ENCODE measurements around the gene UPB1.
A peak's percentile ranks its signal among the peaks of the same experiment; 100 is the strongest.

Gene UPB1

DNA sequence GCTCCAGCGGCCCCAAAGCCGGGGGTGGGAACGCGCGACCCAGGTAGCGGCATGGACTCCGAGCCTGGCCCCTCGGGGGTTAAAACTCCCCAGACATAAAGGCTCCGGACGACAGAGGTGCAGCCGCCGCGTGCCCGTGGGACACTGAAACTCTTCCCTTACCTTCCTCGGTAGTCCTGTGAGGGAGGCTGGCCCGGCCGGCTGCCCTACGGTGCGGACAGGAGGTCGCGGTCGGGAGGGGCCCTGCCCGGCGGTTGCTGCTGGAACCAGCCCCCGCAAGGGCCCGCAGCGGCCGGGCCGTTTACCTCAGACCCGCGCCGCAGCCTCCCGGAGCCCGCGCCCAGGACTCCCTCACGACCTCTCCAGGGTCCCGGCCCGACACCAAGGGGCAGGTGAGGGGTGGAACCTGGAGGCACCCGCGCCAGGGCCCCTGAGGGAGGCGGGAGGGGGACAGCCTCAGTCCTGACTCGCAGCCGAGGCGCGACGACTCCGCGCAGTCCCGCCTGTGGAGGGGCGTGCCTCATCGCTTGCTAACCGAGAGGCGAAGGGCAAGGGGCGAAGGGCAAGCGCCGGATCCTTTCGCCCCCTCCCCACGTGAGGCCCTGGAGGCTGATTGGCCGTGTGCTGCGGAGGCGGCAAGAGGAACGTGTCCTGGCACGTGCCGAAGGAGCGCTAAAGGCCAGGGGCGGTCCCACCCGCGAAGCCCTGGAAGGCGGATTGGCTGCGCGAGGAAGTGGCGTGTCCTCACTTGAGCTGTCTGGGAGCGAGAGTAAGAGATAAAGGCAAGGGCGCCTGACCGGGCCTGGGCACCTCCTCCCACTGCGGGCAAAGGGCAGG, at the start of gene UPB1:
Gene UPB1 (plus strand): TSS at position 805 of the 837 bp plus-strand sequence. CDS start 72 bp downstream, outside the sequence.
- DNase-seq: no peak

DNA sequence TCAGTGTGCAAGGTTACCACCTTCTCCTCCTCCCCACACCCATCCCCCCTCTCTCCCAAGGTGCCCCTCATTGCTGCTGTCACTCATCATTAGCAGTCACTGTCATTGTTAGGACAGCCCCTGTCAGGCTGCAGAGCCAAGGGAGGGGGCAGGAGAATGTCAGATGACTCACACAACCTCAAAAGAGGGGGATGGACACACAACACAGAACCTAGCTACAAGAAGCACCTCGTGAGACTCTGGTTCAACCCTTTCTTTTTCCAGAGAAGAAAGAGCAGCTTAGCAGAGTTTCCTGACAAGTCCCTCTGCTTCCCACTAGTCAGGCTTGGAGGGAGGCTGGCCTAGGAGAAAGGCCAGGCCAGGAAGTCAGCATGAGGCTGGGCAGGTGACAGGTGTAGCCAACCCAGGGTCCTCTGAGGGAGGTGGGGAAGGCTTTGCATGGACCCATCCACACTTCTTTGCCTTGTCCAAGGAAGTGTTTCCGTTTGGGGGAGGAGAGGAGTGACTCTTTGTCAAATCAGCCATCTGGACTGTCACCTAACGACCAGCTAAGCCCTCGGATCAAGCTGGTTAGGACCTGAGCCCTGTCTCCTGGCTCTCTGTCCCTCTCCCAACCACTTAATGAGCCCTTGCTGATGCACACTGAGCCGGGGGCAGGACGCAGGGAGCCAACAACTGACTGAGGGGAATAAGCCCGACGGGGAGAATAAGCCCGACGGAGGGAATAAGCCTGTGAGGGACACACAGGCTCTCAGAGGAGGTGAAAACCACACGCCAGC, 49.5 kb upstream of the UPB1 start:
- peak; percentile 27 to 33 for DNase-seq

- DNase-seq: no peak
Observed at GRCh38 chr22:24446260-24446611, 48.9 kb upstream of the UPB1 start.

- no peak for DNase-seq
Observed at GRCh38 chr22:24450610-24451009, 44.5 kb upstream of the UPB1 start.

DNA sequence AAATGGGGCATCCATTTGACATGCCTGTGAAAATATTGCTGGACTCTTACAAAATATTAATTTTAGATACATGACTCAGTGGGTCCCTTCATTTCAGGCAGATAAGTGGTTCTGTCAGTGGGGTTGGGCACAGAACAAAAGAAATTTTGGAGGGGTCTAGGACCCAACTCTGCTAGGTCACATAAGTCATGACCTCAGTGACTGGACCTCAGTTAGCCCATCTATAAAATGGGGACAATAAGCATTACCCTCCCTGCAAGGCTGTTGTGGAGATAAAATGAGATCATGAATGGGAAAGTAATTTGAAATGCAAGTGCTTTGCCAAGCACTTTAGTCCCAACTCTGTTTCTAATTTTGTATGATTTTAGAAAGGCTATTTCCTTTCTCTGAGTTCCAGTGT, 44.0 kb upstream of the UPB1 start:
- no peak for DNase-seq

- no peak for DNase-seq
Observed at GRCh38 chr22:24453853-24454252, 41.3 kb upstream of the UPB1 start.

DNA sequence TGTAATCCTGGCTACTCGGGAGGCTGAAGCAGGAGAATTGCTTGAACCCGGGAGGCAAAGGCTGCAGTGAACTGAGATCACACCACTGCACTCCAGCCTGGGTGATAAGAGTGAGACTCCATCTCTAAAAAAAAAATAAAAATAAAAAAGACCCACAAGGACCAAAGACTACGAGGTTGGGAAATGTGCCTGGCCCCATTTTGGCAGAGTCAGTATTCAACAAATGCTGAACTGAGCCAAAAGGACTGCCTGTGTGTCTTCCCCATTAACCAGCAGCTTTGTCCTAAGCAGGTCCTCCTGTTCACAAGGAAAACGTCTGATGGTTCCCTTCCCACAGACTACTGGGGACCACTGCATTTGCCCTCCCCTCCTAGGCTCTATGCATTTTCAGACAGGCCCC, 40.1 kb upstream of the UPB1 start:
- DNase-seq: no peak

GRCh38 chr22:24455751-24456426, 39.2 kb upstream of the UPB1 start:
- no peak for DNase-seq

GRCh38 chr22:24457894-24458420, 37.2 kb upstream of the UPB1 start:
- no peak for DNase-seq

DNA sequence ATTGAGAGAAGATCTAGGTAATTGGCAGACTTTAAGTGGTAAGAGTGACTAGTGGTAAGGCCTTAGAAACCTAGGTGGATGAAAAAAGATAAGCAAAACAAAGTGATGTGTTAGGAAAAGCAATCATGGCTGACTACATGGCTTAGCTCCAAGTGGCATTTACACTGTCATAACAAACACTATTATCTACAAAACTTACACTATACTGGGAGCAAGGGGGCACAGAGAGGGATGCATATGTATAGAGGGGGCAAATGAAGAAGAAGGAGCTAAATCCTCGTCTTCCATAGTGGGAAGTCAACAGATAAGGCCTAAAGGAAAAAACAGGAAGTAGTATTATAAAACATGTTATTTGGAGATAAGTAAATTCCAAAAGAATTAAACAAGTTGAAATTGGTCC, 35.2 kb upstream of the UPB1 start:
- DNase-seq: no peak

DNA sequence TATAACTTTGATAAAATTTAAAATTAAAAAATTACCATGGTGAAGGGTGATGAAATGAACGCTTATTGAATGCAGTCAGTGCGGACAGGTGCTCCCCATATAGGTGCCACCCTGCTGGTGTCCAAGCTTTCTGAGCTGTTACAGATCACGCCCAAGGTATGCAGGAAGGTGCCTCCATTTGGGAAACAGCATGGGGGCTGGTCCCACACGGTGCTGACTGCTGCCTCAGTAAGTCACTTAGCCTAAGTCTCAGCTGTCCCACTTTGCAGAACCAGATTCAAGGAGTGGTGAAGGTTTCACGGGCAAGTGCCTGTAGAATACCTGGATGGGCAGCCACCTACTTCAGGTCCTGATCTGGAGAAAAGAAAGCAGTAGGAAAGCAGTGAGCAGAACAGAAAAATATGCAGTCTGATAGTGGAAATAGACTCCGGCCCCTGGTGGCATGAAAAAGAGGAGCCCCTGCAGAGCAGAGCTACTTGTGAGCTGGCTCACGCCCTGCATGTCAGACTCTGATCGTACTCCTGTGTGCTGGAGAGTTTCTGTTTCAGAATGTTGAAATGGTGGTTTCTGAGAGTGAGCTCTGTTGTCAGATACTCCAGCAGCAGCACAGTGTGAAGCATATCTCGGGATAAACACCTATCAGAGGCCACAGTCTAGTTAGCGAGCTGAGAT, 34.6 kb upstream of the UPB1 start:
- peak in 1 of 2 experiments; percentile 30 for DNase-seq

GRCh38 chr22:24463071-24463760, 31.9 kb upstream of the UPB1 start:
- DNase-seq: no peak

DNA sequence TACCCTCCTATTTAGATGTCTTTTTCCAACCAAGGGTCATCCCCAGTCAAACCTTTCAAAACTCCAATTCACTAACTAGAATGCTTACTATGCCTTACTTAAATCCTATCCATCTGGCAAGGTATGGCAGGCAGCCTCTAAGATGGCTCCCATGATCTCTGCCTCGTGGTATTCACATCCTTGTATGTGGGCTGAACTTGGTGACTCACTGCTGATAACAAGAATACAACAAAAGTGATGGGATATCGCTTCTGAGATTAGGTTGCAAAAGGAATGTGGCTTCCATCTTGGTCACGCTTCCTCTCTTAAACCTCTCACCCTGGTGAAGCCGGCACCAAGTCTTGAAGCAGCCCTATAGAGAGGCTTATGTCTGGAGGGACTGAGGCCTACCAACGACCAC, 29.6 kb upstream of the UPB1 start:
- no peak for DNase-seq

- DNase-seq: no peak
Observed at GRCh38 chr22:24465975-24466374, 29.2 kb upstream of the UPB1 start.

- no peak for DNase-seq
Observed at GRCh38 chr22:24466716-24467328, 28.3 kb upstream of the UPB1 start.

DNA sequence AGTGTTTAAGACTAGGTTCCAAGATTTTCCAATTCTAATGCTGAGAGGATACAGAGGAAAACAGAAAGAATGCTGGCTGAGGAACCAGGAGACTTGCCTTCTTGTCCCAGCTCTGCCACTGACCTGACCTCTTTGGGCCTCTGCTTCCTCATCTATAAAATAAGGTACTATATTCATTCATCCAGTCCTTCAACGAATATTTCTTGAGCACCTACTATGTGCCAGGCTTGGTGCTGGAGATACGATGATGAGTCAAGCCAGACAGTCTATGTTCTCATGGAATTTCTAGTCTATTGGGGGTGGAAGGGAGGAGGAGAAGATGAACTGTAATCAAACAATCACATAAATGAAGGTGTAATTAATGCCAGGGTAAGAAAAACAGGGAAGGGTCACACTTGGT, 27.8 kb upstream of the UPB1 start:
- no peak for DNase-seq

GRCh38 chr22:24471570-24471969, 23.6 kb upstream of the UPB1 start:
- DNase-seq: no peak

DNA sequence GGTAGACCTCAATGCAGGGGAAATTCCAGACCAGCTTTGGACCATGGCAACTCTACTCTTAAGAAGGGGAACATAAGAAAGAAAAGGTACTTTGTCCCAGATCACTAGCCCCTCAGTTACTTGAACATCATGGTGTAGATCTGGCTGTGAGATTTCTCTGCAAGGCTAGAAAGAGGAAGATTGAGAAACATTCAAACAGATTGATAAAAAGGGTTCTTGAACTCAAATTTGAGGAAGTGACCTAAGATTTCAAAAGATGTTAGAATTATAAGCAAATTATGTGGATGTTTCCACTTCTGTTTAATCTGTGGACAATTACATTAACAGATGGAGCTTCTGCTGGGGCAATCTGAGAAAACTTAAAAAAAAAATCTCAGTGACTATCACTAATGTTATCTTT, 21.8 kb upstream of the UPB1 start:
- DNase-seq: no peak

- no peak for DNase-seq
Observed at GRCh38 chr22:24474221-24474620, 20.9 kb upstream of the UPB1 start.

- no peak for DNase-seq
Observed at GRCh38 chr22:24474649-24475255, 20.4 kb upstream of the UPB1 start.

- no peak for DNase-seq
Observed at GRCh38 chr22:24481641-24482040, 13.5 kb upstream of the UPB1 start.

Measured in activated CD4-positive, alpha-beta T cell treated with anti-CD3 and anti-CD28 coated beads, Interleukin-2, amount 50 U/mL, for 48 hours (primary cell).